C4-2B (cell line): ENCODE results near the gene KRT4.

Experiments
- CTCF ChIP-seq: fragments of 450-650 bp; conservative IDR thresholded peaks from 2 replicates; pipeline ENCODE4 v1.5.1; 2017; ENCODE audit warnings: mild to moderate bottlenecking
- ZFX ChIP-seq: fragments of 450-650 bp; IDR thresholded peaks from 2 replicates; pipeline ENCODE4 v1.6.1; 2017

DNA sequence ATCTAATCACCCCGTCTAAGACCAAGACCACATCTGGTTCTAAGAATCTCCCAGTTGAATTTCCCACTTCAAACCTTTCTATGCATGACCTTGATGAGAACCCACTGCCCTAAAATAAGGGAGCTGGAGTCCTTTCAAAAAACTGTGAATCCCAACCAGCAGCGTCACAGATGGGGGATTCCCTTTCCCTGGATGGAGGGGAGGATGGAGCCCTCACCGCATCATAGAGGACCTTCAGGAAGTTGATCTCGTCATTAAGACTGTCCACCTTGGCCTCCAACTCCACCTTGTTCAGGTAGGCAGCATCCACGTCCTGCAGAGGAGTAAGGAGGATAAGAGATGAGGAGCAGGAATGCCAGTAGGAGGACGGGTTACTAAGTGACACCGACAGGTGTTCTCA is 4.8 kb downstream of the KRT4 start:
- TF ChIP-seq CTCF (no peak), ZFX (no peak)
